GM12874 (cell line): ENCODE results near the gene ZFAND3.
A peak's percentile ranks its signal among the peaks of the same experiment; 100 is the strongest.

ENCODE experiments used
- TF ChIP-seq, protein P1 (sequence below): IDR thresholded peaks from 2 replicates; pipeline ENCODE4 v1.5.1; 2011; ENCODE audit warnings: low read depth, mild to moderate bottlenecking, control low read depth, low read length, moderate library complexity; ENCODE audit not compliant: insufficient read depth

ZFAND3 gene

DNA sequence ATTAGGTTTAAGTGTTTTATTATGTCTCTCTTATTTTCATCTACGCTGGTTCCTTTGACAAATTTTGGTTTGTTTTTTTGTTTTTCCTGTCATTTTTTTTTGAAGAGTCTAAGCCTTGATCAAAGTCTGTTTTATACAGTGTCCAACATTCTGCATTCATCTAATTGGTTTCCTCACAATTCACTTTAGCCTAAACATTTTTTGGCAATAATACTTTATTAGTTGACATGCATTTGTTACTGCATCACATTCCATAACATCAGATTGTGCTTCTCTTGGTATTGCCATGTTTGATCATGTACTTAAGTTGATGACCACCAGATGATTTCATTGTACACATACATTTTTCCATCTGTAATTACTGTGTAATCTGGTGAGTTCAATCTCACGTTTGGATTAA is 173.2 kb downstream of the ZFAND3 start:
- TF ChIP-seq, protein P1, sequence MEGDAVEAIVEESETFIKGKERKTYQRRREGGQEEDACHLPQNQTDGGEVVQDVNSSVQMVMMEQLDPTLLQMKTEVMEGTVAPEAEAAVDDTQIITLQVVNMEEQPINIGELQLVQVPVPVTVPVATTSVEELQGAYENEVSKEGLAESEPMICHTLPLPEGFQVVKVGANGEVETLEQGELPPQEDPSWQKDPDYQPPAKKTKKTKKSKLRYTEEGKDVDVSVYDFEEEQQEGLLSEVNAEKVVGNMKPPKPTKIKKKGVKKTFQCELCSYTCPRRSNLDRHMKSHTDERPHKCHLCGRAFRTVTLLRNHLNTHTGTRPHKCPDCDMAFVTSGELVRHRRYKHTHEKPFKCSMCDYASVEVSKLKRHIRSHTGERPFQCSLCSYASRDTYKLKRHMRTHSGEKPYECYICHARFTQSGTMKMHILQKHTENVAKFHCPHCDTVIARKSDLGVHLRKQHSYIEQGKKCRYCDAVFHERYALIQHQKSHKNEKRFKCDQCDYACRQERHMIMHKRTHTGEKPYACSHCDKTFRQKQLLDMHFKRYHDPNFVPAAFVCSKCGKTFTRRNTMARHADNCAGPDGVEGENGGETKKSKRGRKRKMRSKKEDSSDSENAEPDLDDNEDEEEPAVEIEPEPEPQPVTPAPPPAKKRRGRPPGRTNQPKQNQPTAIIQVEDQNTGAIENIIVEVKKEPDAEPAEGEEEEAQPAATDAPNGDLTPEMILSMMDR: no peak

DNA sequence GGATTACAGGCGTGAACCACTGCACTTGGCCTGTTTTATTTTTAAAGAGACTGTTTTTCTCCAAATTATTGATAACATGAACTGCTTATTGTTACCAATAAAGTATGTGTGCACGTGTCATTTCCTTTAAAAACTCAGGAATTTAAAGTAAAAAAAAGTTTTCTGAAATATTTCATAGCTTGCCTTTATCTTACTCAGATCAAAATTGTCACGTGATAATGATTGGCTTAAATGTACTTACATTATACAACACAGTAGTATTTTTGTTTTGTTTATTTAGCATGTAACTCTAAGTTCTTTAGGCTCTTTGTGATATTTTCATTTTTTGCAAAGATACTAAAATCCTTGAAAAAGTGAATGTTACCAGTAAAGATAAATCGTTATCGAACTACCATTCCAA is 174.1 kb downstream of the ZFAND3 start:
- TF ChIP-seq, protein P1: no peak

DNA sequence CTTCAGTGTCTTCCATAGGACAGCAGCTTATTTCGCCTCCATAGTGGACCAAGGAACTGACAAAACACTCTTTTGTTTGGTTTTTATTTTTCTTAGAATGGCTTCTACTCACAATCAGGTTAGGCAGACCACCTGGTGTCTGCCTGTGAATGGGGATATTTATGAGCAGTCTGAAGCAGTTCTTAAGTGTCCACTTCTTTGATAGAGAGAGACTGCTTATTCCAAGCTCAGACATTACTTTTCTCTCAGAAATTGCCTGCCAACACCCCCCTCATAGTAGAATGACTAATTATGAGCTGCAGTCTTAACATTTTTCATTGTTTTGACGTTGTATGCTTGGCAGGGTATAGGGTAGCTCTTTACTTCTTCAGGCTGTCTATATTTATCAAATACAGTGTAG is 174.7 kb downstream of the ZFAND3 start:
- TF ChIP-seq, protein P1: no peak

DNA sequence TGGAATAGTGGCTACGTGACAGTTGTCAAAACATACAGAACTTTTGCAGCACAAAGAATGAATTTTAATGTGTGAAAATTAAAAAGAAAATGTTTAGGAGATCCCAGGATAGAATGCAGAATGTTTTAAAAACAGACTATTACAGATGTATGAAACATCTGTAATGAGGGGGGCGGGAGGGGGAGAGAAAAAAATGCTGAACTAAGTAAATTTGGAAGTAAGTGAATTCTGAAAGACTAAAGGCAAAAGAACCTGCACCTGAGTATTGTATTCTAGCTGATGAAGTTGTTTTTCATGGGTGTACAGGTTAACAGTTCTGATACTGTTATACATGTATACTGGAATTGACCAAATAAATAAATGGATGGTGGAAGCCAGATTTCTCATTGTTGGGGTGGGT is 178.8 kb downstream of the ZFAND3 start:
- TF ChIP-seq, protein P1: no peak

DNA sequence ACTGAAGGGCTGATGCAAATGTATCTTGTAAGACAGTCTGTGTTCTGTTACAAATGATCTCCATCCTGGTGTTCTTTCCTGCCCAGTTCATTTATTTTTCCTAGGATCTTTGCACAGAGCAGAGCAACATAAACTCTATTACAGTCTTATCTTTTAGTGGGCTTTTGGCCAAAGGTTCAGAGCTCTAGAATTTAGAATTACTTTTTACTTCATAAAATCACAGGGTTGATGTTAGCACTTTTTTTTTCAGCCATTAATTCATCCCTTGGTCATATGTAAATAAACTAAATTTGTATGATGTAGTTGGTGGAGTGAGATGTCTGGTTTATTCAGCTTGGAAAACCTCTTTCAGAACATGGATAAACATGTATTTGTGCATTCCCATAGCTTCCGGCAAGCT is 181.9 kb downstream of the ZFAND3 start:
- TF ChIP-seq, protein P1: no peak

DNA sequence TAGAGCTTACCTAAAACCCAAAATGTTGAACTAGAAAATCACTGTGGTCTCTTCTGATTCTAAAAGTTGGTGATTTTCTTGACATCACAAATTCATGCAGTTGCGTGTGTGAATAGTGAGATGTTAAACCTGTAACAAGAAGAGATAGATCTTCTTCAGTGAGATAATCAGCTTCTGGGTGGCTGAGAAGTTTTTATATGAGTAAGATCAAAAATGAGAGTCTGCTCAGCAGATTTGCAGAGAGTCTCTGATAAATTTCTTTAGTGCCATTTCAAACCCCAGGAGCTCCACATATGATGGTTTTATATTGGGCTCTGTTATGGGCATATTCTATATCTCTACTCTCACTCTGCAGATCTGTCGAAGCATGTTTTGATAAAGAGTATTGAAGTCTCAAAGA is 185.4 kb downstream of the ZFAND3 start:
- TF ChIP-seq, protein P1: no peak

DNA sequence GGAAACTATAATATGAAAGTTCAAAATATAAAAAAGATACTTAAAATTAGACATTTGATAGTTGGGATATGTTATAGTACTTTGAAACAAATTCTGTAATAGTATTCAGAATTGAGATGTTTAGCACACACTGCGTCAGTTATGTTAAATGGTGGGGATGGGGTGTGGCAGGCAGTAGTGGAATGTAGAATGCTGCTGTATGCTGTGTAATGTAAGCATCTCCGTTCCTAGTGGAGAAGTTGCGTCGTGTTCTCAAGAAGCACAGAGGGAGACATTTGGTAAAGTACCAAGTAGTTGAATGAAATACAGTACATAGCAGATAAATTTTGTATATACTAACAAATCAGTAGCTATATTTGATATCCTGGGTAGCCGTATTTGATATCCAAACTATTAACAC is 192.4 kb downstream of the ZFAND3 start:
- TF ChIP-seq, protein P1: no peak

DNA sequence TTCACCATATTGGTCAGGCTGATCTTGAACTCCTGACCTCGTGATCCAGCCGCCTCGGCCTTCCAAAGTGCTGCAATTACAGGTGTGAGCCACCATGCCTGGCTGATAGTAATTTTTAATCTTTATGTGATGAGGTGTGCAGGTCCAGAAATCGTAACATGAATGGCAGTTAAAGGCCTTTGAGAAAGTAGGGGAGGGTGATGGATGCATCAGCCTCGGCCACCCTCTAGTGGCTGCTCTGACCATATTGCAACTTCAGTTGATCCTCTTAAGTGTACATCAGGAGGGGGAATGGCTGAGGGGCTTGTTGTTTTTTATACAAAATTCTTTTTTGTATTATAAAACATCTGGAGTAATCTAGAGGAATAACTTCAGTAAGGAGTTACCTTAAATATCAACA is 193.0 kb downstream of the ZFAND3 start:
- TF ChIP-seq, protein P1: peak; percentile 83
